NCI-H748 (cell line): Measurements from ENCODE around the gene AFDN.
"Not testable (repeated sequence)": the region's sequence is repeated elsewhere in the genome, so short reads cannot be mapped to it uniquely, and the experiment has no call there.

Experiments used
- DNase-seq: peaks from one replicate; lab custom pipeline; 2025; ENCODE audit not compliant: unreplicated experiment; lab: John Stamatoyannopoulos, UW

The AFDN gene

DNA sequence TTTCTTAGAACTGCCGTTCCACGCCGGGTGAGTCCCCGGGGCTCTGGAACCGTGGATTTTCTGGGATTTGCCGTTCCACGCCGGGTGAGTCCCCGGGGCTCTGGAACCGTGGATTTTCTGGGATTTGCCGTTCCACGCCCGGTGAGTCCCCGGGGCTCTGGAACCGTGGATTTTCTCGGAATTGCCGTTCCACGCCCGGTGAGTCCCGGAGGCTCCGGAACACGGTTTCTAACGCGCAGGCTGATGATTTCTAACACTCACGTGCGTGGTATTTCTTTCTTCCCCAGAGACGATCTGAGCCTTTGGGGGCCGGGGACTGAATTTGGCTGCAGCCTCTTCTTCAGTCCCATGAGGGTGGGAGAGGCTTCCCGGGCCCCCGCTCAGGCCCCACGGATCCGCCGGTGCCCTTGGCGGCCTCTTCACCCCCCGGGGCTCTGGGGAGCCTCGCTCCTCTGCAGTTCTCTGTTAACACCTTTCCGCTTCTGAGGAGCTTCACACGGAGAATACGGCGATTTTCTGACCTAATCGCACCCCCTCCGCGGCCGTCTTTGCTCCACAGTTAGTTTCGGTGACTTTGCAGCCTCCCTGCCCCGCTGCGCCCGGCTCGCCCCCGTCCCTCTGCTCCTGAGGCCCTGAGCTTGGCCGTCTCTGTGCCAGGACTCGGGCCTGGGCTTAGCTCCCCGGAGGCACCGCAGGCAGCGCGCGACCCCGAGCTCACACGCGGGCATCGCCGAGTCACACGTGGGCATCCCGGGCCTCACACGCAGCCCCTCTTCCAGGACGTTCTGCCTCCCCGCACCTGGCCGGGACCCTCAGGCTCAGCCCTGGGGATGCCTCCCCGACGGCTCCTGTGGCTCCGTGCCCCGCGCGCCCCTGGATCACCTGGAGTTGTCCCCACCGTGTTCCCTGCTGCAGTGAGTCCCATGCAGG is 163.6 kb downstream of the AFDN start:
- no peak for DNase-seq

DNA sequence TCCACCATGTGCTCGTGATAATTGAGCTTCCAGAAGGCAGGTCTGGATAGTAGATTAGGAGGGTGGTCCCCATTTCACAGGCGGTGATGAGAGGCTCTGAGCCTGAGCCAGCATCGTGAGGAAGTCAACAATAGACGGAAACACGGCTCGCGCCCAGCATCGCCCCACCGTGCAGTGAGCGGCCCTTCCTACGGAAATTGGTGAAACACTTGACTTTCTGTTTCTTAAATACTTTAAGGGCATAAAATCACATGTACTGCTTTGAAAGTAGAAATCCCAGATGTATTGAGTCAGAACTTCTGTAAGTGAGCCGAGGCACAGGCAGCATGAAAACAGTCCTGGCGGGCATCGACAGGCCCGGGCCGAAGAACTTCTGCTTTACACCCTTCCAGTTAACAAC is 166.5 kb downstream of the AFDN start:
- no peak for DNase-seq

DNA sequence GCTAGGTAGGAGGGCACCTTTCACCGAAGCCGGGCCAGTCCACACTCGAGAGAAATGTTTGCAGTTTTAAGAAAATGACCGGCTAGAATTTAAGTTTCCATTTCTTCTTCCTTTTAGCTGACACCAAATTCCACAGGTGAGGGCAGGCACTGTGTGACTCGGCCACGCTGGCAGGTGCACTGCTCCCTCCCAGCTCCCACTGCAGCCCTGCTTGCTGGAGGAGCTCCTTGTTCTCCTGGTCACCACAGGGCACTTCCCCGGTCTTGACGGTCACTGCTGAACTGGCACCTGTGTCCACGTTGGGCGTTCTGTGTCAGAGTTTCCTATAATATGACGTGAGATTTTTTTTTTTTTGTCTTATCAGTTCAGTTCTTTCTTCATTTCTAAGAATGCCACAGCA is 167.1 kb downstream of the AFDN start:
- no peak for DNase-seq

DNA sequence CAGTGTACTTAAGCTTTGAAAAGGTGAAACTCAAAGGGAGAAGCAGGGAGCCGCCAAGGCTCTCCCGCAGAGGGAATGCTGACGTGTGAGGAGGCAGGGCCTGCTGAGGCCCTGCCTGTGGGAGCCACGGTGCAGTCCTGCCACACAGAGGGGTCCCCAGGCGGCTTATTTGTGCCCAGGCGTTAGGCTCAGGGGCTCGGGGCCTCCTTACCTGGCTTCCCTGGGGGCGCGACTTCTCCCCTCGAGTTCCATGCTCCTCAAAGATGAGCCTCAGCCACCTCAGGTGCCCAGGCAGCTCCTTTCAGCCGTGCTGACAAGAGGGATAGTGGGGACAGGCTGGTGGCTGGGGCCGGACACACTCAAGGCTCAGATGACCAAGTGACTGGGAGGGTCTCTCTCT is 168.6 kb downstream of the AFDN start:
- no peak for DNase-seq

DNA sequence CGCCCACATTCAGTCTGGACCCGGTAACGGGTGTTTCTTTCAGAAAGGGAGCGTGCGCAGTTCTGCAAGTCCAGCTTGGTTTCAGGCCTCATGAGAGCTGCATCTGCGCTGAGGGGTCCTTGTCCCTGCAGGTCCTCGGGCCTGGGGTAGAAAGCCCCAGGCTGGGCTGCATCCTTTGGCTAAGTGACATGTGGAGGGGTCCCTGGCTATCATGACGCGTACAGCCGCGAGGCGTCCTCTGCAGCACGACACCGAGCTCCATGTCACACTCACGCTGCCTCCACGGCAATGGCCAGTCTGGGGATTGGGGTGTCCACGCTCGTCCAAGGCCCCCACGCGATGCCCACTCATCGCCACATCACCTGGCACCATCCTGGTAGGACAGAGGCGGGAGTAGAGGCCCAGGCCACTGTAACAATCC is 169.0 kb downstream of the AFDN start:
- DNase-seq = no peak

DNA sequence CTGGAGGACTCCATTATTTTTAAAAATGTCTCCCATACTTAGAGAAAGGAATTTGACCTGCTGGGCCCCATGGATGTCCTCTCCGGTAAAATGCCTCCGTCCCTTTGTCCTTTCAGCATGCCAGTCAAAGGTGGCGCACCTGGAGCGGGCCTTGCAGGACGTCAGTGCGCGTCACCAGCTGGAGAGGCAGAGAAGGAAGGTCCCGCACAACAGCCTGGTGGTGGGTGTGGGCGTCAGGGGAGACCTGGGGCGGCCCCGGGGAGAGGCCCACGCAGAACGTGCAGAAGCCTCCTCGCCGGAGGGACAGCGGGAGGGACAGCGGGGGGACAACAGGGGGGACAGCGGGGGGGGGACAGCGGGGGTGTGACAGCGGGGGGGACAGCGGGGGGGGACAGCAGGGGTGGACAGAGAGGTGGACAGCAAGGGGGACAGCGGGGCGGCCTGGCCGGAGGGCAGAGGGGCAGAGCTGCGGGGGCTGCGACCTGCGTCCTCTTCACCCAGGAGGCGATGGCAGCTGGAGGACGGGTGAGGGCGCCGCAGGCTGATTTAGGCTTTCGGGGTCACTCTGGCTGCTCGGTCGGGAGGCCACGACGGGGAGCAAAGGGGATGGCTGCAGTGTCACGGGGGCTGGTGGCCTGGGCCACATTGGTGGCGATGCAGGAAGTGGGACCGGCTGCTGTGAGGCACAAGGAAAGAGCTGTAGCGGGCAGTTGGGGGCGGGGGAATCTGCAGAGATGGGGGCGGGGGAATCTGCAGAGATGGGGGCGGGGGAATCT is 169.9 kb downstream of the AFDN start:
- no peak for DNase-seq

DNA sequence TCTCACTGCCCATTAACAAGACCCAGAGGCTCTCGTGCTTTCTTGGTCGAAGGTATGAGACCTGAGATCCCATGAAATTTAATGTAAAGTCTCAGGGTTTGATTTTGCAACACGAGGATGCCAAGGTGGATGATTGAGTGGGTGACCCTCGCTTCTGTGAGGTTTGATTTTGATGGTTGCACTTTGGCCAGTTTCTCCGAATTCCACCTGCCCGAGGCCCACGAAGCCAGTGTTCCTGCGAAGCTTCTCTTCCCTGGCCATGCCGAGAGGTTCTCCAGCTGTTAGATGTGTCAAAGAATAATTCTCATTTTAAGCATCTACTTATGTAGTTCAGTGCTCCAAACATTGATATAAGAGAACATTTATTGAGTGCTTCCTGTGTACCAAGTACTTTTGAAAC is 170.9 kb downstream of the AFDN start, which contains the start of gene KIF25:
TSS of gene KIF25 (plus strand) at position 30 of the 400 bp plus-strand sequence. CDS start 31,915 bp downstream, outside the sequence.
- DNase-seq = no peak

DNA sequence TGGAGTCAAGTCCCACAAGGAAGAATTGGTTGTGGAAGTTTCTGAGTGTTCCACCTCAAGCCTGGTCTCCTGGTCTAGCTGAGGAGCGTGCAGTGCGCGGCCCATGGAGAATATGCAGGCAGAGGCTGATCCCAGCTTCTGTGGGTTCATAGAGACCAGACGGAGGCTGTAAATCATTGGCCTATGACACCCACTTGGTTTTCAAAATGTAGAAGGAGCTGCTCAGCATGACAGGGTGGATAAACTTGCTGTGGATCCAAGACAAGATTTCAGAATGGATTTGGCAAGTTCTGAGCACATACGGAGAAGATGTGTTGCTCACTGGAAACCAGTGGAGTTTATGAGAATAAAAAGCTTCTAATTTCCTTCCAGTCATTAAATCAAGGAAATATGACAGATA is 171.5 kb downstream of the AFDN start:
- no peak for DNase-seq

DNA sequence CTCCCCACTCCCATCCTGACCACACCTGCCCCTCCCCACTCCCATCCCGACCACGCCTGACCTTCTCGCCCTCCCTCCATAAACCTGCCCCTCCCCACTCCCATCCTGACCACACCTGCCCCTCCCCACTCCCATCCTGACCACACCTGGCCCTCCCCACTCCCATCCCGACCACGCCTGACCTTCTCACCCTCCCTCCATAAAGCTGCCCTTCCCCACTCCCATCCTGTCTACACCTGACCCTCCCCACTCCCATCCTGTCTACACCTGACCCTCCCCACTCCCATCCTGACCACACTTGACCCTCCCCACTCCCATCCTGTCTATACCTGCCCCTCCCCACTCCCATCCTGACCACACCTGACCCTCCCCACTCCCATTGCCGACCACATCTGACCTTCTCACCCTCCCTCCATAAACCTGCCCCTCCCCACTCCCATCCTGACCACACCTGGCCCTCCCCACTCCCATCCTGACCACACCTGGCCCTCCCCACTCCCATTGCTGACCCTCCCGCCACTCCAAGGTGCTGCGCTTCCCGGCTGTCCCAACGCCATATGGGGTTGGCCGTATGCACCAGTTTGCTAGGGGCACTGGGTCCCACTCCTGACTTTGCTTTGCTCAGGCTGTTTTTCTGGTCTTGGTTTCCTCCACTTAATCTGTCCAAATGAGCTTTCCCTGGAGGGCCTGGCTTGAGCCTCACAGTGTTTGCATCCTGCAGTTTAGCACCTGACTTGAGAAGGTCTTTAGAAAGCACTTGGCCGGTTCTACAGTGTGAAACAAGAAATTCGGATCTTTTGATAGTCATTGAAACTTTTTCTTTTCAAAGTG is 173.7 kb downstream of the AFDN start:
- DNase-seq = no peak

DNA sequence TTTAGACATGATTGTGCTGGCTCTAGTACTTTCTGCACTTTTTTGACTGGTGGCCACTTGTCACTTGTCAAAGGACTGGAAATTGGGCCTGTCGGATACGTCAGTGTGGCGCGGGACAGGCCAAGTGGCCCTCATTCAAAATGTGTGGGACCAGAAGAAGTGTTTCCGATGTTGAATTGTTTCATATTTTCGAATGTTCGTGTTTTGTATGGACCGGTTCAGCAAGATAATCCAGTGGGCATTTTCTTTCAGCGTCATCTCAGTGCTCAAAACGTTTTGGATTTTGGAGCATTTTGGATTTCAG is 174.3 kb downstream of the AFDN start:
- DNase-seq = no peak

DNA sequence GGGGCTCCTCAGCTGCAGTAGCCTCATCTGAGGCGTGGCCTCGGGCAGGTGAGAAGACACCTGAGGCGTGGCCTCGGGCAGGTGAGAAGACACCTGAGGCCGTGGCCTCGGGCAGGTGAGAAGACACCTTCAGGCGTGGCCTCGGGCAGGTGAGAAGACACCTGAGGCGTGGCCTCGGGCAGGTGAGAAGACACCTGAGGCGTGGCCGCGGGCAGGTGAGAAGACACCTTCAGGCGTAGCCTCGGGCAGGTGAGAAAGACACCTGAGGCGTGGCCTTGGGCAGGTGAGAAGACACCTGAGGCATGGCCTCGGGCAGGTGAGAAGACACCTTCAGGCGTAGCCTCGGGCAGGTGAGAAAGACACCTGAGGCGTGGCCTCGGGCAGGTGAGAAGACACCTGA is 174.8 kb downstream of the AFDN start:
- not testable (repeated sequence) for DNase-seq

DNA sequence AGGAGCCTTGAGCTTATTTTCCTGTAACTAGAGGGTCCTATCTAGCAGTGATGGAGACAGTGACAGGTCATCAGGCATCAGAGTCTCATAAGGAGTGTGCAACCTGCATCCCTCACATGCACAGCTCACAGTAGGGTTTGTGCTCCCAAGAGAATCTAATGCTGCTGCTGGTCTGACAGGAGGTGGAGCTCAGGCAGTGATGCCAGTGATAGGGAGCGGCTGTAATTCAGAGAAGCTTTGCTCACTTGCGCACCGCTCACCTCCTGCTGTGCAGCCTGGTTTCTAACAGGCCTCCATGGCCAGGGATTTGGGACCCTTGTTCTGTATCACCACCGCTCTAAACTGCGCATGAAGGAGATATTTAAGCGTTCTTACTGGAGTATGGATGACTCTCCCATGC is 176.1 kb downstream of the AFDN start:
- no peak for DNase-seq

DNA sequence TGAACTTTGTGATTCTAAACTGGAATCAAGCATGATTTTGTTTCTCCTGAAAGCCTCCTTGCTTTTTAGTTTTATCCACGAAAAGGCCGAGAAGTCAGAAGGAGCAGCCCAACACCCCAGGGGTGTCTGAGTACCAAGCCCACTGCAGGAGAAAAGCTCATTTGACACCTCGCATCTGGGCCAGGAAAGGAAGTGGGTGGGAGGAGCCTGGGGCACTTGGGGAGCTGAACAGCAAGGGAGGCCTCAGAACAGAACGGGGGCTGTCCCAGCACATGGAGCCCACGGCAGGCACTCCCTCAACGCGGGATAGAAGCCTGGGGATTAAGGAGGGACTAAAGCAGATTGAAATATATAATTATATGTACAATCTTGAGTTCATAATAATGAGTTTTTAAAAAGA is 177.3 kb downstream of the AFDN start:
- no peak for DNase-seq

DNA sequence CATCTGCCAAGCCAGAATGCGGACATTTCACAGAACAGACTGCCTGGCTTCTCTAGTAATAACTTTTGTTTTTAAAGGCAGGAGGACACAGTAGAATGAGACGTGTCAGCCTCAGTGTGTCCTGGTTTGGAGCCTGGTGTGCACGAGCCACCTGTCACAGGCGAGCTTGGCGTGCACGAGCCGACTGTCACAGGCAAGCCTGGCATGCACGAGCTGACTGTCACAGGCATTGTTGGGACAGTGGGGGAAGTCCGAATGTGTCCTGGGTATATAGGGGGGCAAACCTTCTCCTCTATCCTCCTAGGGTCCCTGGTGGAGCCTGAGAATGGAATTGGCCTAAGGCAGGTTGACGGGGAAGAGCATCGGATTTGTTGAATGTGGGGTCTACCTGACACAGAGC is 178.2 kb downstream of the AFDN start:
- no peak for DNase-seq

DNA sequence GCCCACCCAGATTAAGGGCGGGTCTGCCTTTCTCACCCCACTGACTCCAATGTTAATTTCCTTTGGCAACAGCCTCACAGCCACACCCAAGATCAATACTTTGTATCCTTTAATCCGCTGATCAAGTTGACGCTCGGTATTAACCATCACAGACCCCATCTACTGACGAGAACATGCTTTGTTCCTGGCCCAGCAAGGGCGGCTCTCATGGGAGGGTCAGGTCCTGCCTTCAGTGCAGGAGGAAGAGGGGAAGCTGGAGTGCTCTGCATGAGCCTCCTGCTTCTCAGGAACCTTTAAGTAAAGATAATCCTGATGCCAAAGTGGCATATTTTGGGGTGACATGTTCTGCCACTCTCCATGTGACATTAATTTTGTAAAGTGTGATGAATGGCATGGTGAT is 179.1 kb downstream of the AFDN start:
- no peak for DNase-seq

DNA sequence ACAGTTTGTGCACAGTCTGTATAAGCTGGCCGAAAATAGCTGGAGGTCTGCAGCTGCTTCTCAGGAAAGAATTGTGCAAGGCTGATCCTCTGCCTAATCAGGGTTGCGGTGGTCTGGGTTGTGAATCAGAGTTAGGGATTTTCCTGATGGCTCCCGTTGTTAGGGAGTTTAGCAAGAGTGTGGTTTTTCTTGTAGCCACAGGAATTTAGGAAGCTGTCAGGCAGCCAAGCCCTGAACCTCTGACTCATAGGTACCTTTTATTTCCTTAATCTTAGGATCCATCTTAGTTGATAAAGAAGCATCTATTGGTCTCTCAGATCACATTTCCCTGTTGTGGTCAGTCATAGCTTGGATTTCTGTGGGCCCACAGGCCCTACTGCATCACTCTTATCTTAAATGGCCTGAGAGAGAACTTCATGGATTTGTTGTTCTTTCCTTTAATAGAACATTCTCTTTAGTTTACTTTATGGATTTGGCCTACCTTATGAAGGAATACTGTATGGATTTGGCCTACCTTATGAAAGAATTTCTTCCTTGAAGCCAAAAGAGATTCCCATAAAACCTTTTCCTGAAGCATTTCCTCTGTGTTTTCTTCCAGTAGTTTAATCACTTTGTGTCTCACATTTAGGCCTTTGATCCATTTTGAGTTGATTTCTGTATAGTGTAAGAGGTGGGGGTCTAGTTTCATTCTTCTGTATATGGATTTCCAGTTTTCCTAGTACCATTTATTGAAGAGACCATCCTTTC is 181.1 kb downstream of the AFDN start:
- no peak for DNase-seq

DNA sequence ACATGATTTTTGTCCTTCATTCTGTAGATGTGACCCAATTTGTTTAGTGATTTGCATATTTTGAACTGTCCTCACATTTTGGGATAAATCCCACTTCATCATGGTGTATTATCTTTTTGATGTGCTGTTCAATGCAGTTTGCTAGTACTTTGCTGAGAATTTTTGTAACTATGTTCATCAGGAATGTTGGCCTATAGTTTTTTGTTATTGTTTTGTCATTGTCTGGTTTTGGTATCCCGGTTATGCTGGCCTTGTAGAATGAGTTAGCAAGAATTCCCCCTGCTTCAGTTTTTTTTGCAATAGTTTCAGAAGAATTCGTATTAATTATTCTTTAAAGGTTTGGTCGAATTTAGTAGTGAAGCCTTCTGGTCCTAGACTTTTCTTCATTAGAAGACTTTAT is 182.6 kb downstream of the AFDN start:
- DNase-seq = no peak

DNA sequence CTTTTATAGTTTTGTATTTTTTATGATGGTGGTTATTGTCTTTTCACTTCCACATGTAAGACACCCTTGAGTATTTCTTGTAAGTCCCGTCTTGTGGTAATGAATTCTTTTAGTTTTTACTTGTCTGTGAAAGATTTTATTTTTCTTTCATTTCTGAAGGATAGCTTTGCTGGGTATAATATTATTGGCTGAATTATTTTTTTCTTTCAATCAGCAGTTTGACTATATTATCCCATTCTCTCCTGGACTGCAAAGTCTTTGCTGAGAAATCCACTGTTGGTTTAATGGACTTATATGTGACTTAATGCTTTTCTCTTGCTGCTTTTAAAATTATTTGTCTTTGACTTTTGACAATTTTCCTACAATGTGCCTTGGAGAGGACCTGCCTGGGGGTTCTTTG is 184.6 kb downstream of the AFDN start:
- DNase-seq = no peak

DNA sequence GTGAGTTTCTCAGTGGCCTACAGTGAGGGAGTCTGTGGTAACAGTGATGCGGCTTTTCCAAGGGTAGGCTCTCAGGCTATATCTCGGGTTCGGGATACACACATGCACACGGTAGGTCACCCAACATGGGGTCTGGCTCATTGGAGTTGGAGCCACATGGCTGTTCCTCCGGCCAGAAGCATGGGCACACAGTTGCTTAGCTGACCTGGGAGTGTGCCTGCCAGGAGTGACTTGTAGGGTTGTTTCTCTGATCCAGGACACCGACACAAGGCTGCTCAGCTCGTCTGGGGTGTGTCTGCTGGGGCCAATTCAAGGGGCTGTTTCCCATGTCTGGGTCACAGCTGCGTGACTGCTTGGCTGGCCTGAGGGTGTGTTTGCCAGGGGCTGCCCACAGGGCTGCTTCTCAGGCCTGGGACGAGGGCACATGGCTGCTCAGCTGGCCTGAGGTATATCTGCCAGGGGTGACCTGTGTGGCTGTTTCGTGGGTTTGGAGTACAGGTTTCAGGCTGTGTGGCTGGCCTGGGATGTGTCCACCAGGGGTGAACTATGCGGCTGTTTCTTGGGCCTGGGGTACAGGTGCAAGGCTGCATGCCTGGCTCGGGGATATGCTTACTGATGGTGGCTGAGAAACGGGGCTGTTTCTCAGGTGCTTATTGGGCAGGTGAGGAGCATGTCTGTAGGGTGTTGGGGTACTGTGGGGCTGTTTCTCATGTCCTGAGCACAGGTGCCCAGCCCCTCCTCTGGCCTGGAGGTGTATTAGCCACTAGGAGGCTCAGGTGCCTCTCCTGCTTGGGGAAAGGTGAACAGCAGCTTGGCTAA is 185.9 kb downstream of the AFDN start:
- no peak for DNase-seq
